Measurements from ENCODE around the gene SOX18.

The SOX18 gene

DNA sequence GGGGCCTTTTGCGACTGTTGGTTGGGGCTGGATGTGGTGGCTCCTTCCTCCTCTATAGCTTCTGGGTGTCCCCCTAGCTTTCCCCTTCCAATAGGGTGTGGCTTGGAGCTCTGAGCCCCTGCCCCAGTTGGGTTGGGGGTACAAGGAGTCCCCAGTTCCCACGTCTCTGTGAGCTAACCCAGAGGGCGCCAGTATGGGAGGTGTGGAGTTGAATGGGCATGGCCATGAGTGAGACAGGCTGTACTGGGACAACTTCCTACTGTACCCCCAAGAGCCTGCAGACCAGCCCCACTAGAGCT is 12.3 kb downstream of the SOX18 start:
- no peak for DNase-seq (ENCODE audit: low spot score)

DNA sequence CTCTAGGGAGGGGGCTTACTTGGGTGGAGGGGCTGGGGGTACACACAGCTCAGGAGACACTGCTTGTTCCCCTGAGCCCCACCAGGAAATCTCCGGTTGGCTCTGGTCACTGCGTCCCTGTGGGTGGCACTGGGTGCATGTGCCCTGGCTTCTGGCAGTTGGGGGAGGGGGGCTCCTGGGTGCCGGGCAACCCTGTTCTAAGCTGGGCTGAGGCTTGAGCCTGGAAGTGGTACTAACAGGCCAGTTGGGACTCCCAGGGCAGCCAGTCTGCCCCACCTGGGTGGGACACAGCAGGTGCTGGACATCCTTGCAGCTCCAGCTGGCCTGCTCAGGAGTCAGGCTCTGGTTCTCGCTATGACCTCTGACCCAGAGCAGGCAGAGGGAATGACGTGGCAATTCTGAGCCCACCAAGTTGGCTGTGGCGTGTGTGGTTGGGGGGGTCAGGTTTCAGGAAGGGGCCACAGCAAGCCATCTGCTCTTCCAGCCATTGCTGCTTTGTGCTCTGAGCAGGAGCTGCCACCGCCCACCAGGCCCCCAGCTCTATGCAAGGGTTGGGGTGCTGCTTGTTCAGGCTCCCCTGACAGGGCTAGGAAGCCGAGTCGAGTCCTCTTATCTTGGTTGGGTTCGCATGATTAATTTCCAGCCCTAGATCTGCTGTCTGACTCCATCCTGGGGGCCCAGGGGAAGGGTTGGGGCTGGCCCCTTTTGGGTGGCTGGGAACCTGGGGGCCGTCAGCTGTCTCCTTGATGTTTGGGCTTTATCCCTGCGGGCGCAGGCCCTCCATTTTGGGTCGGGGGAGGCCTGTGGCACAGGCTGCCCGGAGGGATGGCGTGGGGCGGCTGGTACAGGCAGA is 12.9 kb downstream of the SOX18 start:
- DNase-seq (ENCODE audit: low spot score), result no peak

GRCh38 chr20:64035933-64036345 is 13.5 kb downstream of the SOX18 start, which contains the start of gene C20orf204:
TSS of gene C20orf204 (plus strand) at chr20:64036182. CDS start at chr20:64036324, 142 bp downstream.
- DNase-seq (ENCODE audit: low spot score), result no peak

DNA sequence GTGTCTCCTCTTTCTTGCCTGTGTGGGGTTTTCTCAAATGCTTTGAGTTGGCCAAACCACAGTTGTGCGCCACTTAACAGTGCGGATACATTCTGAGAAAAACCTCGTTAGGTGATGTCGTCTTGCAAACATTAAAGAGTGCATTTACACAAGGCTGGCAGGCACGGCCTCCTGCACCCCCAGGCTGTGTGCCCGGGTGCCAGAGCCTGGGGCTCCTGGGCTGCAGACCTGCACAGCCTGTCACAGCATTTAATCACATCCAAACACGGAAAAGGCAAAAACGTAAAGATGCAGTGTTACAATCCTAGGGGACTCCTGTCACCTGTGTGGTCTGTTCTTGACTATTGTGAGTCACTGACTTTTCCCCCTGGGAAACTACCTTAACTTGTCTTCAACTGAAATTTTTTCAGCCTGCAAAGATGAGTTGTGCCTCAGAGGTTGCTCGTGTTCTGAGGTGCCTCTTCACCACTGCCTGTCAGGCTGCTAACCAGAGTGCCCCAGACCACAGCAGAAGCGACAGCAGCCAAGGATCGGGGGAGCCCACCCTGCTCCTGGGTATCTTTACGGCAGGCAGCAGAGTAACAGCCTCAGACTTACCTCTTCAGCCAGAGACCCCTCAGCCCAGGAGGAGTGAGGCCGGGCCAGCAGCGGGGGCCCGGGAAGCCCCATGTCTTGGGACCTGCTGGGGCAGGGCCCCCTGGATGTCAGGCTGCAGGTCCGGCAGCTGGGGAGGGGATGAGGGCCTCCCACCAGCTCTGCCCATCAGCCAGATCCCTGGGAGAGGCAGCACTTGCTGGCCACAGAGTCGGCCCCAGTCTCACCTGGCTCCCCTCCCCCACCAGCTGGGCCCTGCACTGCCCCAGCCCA is 14.1 kb downstream of the SOX18 start:
- no peak for DNase-seq (ENCODE audit: low spot score)

GRCh38 chr20:64033981-64034493 is 15.4 kb downstream of the SOX18 start:
- DNase-seq (ENCODE audit: low spot score), result no peak

DNA sequence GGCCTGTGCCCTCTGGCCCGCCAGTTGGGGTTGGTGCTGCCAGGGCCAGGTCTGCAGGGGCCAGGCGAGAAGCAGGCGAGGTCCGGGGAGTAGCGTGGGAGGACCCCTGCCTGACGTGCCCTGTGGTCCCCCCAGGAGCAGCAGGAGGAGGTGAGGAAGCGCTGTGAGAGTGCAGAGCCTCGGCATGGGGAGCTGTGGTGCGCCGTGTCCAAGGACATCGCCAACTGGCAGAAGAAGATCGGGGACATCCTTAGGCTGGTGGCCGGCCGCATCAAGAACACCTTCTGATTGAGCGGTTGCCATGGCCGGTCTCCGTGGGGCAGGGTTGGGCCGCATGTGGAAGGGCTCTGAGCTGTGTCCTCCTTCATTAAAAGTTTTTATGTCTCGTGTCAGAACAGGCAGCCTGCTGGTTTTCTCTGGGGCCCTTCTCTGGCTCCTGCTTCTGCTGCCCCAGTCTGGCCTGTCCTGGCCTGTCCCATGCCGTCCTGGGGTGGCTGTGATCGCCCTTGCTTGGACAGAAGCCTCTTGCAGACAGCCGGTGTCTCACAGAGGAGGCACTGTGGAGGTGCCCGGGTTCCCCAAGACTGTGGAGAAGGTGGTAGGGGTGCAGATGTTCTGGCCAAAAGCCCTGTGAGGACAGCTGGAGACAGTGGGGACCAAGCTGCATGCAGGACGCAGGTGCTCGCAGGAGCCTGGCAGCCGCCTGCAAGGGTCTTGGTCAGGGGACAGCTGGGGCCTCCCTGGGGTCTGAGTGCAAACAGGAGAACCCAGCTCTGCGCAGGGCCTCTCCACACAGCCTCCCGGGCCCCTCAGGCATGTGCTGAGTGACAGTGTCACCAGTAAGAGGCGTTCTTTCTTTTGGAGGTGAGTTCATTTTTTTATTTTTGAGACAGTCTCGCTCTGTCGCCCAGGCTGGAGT is 16.5 kb downstream of the SOX18 start:
- DNase-seq (ENCODE audit: low spot score), result no peak

DNA sequence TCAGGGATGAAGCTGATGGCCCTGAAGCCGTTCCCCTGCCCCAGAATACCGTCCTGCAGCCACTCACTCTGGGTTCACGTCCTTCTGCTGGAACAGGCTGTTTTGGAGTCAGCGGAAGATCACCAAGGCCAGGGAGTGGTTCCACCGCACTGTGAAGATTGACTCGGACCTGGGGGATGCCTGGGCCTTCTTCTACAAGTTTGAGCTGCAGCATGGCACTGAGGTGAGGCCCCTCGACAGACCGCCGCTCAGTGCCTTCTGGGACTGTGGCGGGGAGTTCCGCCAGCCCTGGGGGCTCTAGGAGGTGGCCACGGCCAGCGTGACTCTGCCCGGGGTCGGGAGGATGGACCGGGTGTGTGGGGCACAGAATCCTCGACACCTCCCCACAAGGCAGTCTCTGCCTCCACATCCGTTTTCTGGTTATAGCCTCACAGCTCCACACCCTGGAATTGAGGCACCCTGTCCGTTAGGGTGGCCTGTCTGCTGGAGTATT is 17.6 kb downstream of the SOX18 start:
- DNase-seq (ENCODE audit: low spot score), result no peak

- no peak for DNase-seq (ENCODE audit: low spot score)
Observed at GRCh38 chr20:64030371-64031134, 18.9 kb downstream of the SOX18 start.

DNA sequence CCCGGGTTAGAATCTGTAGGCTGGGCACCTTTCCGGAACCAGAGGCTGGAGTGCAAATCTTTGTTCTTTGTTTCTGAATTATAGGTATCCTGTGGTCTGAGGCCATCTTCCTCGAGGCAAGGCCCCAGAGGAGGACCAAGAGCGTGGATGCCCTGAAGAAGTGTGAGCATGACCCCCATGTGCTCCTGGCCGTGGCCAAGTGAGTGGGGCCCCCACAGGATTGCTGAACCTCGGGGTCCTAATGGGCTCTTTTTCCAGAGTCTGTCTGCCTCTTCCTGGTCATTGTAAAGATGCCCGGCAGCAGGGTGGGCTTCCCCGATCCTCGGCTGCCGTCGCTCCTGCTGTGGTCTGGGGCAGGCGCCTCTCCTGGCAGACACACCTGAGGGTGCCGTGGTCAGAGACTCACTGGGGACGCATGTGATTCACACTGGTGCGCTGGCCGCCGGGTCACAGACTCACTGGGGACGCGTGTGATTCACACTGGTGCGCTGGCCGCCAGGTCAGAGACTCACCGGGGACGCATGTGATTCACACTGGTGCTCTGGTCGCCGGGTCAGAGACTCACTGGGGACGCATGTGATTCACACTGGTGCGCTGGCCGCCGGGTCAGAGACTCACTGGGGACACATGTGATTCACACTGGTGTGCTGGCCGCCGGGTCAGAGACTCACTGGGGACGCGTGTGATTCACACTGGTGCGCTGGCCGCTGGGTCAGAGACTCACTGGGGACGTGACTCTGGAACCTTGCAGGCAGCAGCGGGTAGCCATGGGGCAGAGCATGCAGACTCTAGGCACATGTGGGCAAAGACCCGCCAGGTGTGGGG is 19.9 kb downstream of the SOX18 start:
- no peak for DNase-seq (ENCODE audit: low spot score)

DNA sequence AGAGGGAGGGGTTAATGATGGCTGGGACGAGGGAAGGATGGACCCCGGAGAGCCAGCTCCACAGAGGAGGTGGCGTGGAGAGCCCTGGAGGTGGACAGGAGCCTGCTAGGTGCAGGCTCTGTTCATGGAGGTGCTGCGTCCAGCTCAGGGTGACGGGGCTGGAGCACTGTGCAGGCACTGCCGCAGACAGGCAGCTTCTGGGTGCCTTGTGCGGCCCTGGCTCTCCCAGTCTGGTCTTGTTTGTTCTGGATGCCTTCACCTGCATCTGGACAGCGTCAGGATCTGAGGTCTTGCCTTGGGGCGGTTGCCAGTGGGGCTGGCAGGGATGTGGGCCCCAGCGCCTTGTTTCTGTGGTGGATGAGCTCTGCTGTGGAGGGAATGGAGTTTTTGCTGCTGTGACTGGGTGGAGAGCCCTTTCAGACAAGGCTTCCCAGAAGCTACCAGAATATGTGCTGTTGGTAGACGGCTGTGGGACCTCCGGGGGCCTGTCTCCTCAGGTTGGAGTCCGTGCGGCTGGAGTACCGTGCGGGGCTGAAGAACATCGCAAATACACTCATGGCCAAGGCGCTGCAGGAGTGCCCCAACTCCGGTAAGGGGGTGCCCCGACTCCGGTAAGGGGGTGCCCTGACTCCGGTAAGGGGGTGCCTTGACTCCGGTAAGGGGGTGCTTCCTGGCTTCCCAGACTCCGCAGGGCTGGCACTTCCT is 21.3 kb downstream of the SOX18 start:
- DNase-seq (ENCODE audit: low spot score), result no peak

DNA sequence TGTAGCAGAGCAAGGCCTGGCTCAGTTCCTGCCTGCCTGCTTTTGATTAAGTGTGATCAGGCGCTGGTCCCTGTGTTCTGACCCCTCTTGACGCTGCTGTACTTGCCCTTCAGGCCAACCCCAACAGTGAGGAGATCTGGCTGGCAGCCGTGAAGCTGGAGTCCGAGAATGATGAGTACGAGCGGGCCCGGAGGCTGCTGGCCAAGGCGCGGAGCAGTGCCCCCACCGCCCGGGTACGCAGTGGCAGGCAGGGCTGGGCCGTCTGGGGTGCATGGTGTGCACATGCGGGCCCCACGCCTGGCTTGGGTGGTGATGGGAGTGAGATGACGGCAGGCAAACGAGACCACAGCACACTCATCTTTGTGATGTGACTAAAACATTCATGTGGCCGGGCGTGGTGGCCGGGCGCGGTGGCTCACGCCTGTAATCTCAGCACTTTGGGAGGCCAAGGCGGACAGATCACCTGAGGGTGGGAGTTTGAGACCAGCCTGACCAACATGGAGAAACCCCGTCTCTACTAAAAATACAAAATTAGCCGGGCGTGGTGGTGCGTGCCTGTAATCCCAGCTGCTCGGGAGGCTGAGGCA is 23.5 kb downstream of the SOX18 start:
- DNase-seq (ENCODE audit: low spot score), result no peak

DNA sequence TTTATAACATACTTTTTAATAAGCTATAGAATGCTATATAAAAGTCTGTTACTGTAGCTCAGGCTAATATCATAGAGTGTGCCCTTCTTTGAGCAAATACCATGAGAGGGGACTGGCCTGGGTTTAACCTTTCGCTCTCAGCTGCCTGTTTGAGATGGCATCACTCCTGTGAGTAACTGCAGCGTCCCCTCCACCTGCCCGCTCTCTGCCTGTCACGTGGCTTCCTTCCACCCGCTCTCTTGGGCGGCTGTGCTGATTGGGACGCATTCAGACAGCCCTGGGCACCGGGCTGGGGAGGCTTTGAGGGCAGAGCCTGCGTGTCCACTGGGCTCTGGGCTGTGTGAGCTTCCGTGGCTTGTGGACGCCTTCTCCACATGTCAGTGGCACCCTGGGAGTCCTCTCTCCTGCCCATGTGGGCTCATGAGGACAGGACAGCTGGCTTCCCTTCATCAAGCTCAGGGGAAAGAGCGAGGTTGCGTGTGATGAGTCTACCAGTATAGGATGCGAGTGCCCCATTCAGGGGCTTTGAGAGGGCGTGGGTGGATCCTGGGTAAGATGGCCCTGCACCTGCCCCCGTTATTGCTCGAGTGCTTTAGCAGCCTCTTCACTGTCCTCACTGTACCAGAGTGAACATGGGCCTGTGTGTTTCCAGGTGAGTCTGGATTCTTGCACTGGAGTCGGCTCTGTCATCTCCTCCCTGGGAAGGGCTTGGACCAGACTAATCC is 24.2 kb downstream of the SOX18 start:
- no peak for DNase-seq (ENCODE audit: low spot score)

DNA sequence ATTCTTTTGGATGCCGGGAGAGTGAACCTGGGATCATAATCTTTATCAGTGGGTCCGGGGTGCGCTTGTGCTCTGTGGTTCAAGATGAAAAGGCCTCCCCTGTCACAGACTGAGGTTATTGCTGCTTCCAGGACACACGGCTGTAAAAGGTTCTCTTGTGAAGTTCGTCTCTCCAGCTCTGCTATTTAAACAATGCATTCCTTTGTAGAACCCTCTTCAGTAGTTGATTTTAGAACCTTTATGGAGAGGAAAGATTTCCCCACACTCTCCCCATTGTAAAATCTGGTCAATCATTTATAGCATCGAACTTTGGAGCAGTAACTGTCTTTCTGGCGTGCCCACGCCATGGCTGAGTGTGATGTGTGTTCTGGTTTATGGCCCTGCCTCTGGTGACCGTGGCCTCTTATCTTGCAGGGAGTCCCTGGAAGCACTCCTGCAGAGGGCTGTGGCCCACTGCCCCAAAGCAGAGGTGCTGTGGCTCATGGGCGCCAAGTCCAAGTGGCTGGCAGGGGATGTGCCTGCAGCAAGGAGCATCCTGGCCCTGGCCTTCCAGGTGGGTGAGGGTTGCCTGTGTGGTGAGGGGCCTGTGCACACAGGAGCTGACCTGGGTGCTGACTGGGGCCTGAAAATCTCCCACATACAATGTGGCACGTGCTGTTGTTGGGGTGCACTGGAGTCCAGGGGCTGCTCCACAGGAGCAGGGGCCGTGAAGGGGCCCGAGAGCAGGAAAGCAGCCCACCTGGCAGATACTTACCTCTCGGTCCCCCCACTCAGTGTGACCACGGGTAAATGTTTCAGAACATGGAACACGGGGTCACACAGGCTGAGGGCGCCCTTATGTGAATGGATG is 25.1 kb downstream of the SOX18 start:
- no peak for DNase-seq (ENCODE audit: low spot score)

- DNase-seq (ENCODE audit: low spot score), result no peak
Observed at GRCh38 chr20:64023361-64024140, 25.9 kb downstream of the SOX18 start.

- no peak for DNase-seq (ENCODE audit: low spot score)
Observed at GRCh38 chr20:64022671-64023360, 26.6 kb downstream of the SOX18 start.
